GM18502 (cell line): ENCODE data around the gene ZNF665.
"Not testable (repeated sequence)": the region's sequence is repeated elsewhere in the genome, so short reads cannot be mapped to it uniquely, and the experiment has no call there.

Experiments
- ATAC-seq: cut with Tn5 transposase; IDR thresholded peaks from one replicate; pipeline ENCODE4 v1.9.1; 2021; ENCODE audit warnings: mild to moderate bottlenecking; ENCODE audit not compliant: unreplicated experiment, poor library complexity

Gene ZNF665

GRCh38 chr19:53192771-53193534 is at the start of gene ZNF665:
Gene ZNF665, minus strand, starts transcription at chr19:53193358. Its CDS starts 10,460 bp downstream, at chr19:53182898.
- no peak for ATAC-seq

GRCh38 chr19:53237114-53237777 is 44.1 kb upstream of the ZNF665 start:
- ATAC-seq: no peak

- ATAC-seq: no peak
Measured at GRCh38 chr19:53224606-53225005, 31.4 kb upstream of the ZNF665 start.

- not testable (repeated sequence) for ATAC-seq
Measured at GRCh38 chr19:53222716-53223115, 29.6 kb upstream of the ZNF665 start.

GRCh38 chr19:53212703-53213320 is 19.7 kb upstream of the ZNF665 start:
- no peak for ATAC-seq

- not testable (repeated sequence) for ATAC-seq
Measured at GRCh38 chr19:53211554-53211953, 18.4 kb upstream of the ZNF665 start.

- ATAC-seq: no peak
Measured at GRCh38 chr19:53196777-53197396, 3.7 kb upstream of the ZNF665 start.

- ATAC-seq: no peak
Measured at GRCh38 chr19:53195265-53195903, 2.2 kb upstream of the ZNF665 start.

GRCh38 chr19:53193535-53194222 is 521 bp upstream of the ZNF665 start:
- no peak for ATAC-seq

- ATAC-seq: no peak
Measured at GRCh38 chr19:53190253-53190652, 2.9 kb downstream of the ZNF665 start.

GRCh38 chr19:53189691-53190198 is 3.4 kb downstream of the ZNF665 start:
- ATAC-seq: not testable (repeated sequence)

- not testable (repeated sequence) for ATAC-seq
Measured at GRCh38 chr19:53185155-53185882, 7.8 kb downstream of the ZNF665 start.

- ATAC-seq: no peak
Measured at GRCh38 chr19:53183146-53183764, 9.9 kb downstream of the ZNF665 start.

- ATAC-seq: no peak
Measured at GRCh38 chr19:53182202-53182601, 11.0 kb downstream of the ZNF665 start.

- no peak for ATAC-seq
Measured at GRCh38 chr19:53177986-53178385, 15.2 kb downstream of the ZNF665 start.

- ATAC-seq: no peak
Measured at GRCh38 chr19:53172889-53173288, 20.3 kb downstream of the ZNF665 start.

- no peak for ATAC-seq
Measured at GRCh38 chr19:53165691-53166091, 27.5 kb downstream of the ZNF665 start.

GRCh38 chr19:53161123-53161522 is 32.0 kb downstream of the ZNF665 start:
- ATAC-seq: no peak

- no peak for ATAC-seq
Measured at GRCh38 chr19:53160350-53160749, 32.8 kb downstream of the ZNF665 start.
